ENCODE measurements around the gene SPNS1. TPM values are rescaled to one million over a fixed set of nuclear protein-coding genes. Genes with fewer than 3 reads are reported as not detected.
A peak's percentile ranks its signal among the peaks of the same experiment; 100 is the strongest.
"Not testable (repeated sequence)": the region's sequence is repeated elsewhere in the genome, so short reads cannot be mapped to it uniquely, and the experiment has no call there.

The SPNS1 gene
- total RNA-seq, 1 donor from 2014 or later = 28.8 TPM

GRCh38 chr16:28958216-28958615 is 16.4 kb upstream of the SPNS1 start:
- DNase-seq (ENCODE audit: low read depth, low spot score) = no peak

DNA sequence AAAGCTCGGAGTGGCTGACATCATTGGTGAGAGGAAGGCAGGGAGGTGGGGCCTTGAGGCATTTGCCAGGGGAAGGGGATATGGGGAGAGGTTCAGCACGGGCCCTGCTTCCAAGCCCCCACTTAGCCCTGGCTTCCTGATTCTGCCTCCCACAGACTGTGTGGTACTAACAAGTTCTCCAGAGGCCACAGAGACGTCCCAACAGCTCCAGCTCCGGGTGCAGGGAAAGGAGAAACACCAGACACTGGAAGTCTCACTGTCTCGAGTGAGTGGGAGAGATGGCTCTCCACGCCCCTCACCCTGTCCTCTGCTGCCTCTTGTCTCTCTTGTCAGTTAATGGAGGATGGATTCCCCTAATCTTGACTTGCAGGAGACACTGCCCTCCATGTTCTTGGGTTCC is 15.7 kb upstream of the SPNS1 start:
- no peak for DNase-seq (ENCODE audit: low read depth, low spot score)

GRCh38 chr16:28964072-28964471 is 10.5 kb upstream of the SPNS1 start:
- DNase-seq (ENCODE audit: low read depth, low spot score) = no peak

GRCh38 chr16:28964496-28964895 is 10.1 kb upstream of the SPNS1 start:
- no peak for DNase-seq (ENCODE audit: low read depth, low spot score)

GRCh38 chr16:28967156-28967555 is 7.4 kb upstream of the SPNS1 start:
- DNase-seq (ENCODE audit: low read depth, low spot score) = no peak

- DNase-seq (ENCODE audit: low read depth, low spot score) = not testable (repeated sequence)
Measured at GRCh38 chr16:28969696-28970095, 4.9 kb upstream of the SPNS1 start.

- peak; percentile 30 for DNase-seq (ENCODE audit: low read depth, low spot score)
Measured at GRCh38 chr16:28974007-28974436, 556 bp upstream of the SPNS1 start.

- DNase-seq (ENCODE audit: low read depth, low spot score) = no peak
Measured at GRCh38 chr16:28975158-28975599, 601 bp downstream of the SPNS1 start.

- DNase-seq (ENCODE audit: low read depth, low spot score) = no peak
Measured at GRCh38 chr16:28977703-28978662, 3.4 kb downstream of the SPNS1 start.

GRCh38 chr16:28980330-28980729 is 5.8 kb downstream of the SPNS1 start:
- DNase-seq (ENCODE audit: low read depth, low spot score) = not testable (repeated sequence)

GRCh38 chr16:28980929-28981328 is 6.4 kb downstream of the SPNS1 start:
- DNase-seq (ENCODE audit: low read depth, low spot score) = no peak

DNA sequence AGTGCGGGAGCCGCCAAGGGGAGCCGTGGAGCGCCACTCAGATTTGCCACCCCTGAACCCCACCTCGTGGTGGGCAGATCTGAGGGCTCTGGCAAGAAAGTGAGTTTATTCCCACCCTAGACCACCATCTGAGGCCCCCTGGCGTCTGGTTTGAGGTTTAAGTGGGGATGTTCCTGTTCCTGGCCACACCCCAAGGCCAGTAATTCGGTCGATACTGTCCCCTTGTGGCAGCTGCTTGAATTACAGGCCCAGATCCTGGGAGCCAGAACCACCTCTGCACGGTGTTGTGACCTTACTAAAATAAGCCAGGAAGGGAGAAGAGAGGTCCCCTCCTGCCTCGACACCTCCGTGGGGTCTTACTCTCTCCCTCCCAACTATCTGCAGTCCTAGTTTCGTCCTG is 6.9 kb downstream of the SPNS1 start:
- no peak for DNase-seq (ENCODE audit: low read depth, low spot score)

GRCh38 chr16:28982418-28982817 is 7.8 kb downstream of the SPNS1 start:
- no peak for DNase-seq (ENCODE audit: low read depth, low spot score)

GRCh38 chr16:28982949-28983348 is 8.4 kb downstream of the SPNS1 start:
- DNase-seq (ENCODE audit: low read depth, low spot score) = no peak

- DNase-seq (ENCODE audit: low read depth, low spot score) = no peak
Measured at GRCh38 chr16:28983644-28984043, 9.1 kb downstream of the SPNS1 start.

GRCh38 chr16:28984091-28984490 is 9.5 kb downstream of the SPNS1 start:
- no peak for DNase-seq (ENCODE audit: low read depth, low spot score)

DNA sequence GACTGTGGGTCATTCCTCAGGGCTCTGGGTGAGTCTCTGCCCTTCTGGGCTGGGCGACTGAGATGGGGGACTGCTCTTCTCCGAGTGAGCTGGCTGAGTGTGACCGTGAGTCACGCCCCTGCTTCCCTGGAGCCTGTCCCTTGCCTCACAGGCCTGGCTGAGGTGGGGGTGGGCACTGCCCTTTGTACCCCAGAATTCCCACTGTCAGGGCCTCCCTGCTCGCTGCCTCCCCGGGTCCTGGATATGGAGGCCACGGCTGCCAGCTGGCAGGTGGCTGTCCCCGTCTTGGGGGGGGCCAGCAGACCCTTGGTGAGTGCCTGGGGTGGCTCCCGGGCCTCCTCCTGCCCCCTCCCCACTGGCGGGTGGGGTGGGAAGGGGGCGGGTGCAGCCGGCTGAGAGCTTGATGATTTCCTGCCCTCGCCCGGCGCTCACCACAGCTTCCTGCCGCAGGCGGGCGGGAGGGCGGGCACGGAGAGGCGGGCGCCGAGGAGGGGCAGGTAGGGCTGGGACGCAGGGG is 10.1 kb downstream of the SPNS1 start, which contains the start of gene LAT:
LAT (plus strand) TSS at position 434 of the 517 bp plus-strand sequence. CDS start 366 bp downstream, outside the sequence.
- DNase-seq (ENCODE audit: low read depth, low spot score) = no peak

- DNase-seq (ENCODE audit: low read depth, low spot score) = no peak
Measured at GRCh38 chr16:28985211-28986041, 10.8 kb downstream of the SPNS1 start.

- DNase-seq (ENCODE audit: low read depth, low spot score) = no peak
Measured at GRCh38 chr16:28986046-28986445, 11.5 kb downstream of the SPNS1 start.

DNA sequence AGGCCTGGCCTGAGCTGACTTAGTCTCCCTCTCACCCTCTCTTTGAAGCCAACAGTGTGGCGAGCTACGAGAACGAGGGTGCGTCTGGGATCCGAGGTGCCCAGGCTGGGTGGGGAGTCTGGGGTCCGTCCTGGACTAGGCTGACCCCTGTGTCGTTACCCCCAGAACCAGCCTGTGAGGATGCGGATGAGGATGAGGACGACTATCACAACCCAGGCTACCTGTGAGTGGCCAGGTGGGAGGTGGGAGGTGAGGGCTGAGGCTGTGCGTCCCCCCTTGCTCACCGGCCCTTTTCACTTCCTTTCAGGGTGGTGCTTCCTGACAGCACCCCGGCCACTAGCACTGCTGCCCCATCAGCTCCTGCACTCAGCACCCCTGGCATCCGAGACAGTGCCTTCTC is 11.9 kb downstream of the SPNS1 start:
- no peak for DNase-seq (ENCODE audit: low read depth, low spot score)

GRCh38 chr16:28987170-28987853 is 12.7 kb downstream of the SPNS1 start:
- DNase-seq (ENCODE audit: low read depth, low spot score) = no peak
